Activated naive CD8-positive, alpha-beta T cell treated with anti-CD3 and anti-CD28 coated beads, Interleukin-2, amount 50 U/mL, for 16 hours (primary cell): Measurements from ENCODE around the gene ANKMY1.

Experiments used
- DNase-seq: peaks from one replicate; pipeline ENCODE4 v3.0.0-alpha.2; 2020; ENCODE audit warnings: low read depth, low spot score

Gene ANKMY1

DNA sequence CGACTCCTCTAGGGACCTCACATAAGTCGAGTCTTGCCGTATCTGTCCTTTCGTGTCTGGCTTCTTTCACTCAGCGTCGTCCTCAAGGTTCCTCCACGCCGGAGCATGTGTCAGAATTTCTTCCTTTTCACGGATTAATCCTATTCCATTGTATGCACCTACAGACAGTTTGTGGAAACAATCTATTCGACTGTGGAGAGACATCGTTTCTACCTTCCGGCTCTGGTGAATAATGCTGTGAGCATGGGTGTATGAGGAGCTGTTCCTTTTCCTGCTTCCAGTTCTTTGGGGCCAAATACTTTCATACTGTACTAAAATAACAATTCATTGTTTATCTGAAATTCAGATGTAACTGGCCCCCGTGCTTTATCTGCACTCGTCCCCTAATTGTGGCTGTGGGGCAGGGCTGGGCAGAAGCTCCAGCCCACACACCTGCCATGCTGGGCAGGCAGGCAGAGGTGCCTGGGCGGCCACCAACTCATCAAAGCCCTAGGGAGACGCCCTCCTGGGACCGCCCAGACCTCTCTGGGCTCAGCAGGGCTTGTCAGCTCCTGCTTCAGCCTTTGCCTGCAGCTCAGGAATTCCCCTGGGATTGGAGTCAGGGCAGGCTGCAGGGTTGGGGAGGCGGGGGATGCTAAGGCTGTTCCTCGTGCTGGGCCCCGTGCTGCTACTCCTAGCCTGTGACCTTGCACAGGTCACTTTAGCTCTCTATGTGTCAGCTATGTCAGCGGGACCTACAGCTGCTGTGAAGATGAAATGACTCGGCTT lies 107.8 kb downstream of the ANKMY1 start:
- no peak for DNase-seq

DNA sequence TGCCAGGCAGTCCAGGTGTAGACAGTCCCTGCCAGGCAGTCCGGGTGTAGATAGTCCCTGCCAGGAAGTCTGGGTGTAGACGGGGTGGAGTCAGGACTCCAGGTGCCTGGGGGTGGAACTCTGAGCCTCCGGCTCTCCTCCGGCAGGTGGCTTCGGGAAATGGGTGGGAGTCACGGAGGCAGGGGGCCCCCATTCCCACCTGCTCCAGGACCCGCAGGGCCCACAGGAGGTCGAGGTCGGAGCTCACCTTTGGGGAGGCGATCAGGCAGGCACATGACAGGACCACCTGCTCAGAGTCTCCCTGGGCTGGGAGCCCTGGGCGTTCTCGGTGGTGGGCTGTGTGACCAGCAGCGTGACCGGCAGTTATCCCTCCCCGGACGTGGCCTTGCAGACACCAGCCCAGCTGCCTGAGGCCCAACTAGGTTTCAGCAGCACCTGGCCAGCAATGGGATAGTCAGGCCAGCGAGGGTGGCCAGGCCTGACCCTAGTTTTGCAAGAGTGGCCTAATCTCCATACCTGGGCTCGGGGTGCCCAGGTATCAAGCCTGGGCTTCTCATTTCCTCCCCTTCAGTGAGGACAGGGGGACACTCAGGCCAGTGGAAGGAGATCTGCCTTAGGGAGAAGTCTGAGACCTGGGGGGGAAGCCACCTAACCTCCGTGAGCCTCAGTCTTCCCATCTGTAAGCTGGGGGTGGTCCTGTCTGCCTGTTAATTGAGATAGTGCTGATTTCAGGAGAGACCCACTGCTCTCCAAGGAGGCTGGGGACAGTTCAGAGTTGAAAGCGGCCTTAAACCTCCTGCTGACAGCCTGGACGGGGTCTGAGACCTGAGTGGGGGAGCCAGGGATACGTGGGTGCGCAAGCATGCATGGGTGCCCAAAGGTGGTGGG lies 109.2 kb downstream of the ANKMY1 start:
- no peak for DNase-seq

DNA sequence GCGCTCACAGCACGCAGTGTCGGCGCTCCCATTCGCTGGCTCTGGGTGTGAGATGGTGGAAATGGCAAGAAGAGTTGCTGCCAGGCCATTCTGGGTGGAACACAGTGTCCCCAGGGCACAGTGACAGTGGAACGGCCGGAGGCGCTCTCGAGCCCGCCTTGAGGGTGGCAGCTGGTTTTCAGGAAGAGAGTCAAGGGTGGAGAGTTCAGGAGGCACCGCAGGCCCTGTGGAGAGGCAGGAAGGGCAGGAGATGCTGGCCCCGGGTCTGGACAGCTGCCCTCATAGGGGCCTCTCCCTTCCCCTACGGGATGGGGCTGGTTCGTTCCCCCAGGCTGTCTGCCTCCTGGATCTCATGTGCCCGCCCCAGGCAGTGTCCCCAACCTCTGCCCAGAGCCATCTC lies 109.9 kb downstream of the ANKMY1 start:
- no peak for DNase-seq

- no peak for DNase-seq
Observed at GRCh38 chr2:240447331-240447730, 110.5 kb downstream of the ANKMY1 start.

GRCh38 chr2:240446664-240447175 lies 111.1 kb downstream of the ANKMY1 start:
- DNase-seq, result no peak

DNA sequence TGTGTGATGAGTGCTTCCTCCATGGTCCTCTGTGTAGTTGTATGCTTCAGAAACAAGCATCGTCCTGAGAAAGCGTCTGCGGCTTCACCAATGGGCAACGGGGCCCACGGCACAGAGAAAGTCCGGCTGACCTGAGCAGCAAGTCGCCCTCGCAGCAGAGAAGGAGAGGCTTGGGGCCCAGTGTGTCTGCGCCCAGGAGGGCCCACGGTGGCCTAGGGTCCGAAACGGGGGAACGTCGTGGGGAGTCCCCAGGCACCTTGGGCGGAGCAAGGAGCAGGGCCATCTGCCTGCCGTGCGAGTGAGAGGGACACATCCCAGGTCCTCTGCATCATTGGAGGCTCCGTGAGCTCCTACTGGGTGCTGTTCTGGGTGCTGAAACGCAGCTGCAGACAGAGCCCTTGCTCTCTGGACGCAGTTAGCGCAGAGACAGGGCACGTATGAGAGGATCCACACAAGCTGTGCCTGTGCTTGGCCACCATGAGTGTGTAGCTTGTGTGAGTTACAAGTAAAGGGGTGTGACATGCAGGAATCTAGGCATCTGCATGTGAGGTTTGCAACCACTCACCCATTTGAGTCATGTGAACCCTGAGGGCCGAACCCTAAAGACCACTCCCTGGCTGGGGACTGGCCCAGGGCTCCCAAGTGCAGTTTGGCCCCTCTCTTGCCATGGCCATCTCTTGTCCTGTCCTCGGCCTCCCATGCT lies 111.7 kb downstream of the ANKMY1 start:
- DNase-seq, result no peak

DNA sequence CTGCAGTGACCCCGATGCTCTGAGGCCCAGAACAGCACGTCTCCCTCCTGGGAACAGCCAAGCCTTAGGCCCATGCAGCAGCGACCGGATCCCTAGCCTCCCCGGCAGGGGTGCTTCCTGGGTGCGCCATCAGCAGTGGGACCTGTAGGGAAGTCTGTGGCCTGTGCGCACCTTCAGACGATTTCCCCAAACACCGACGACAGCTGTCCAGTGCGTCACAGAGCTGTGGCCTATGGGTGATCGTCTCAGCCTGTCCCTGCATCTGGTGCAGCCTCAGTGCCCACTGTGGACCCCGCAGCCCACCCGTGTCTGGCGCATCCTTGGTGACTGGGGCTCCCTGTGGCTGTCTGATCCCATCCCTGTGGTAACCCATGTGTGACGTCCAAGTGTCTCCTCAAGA lies 113.3 kb downstream of the ANKMY1 start:
- no peak for DNase-seq

DNA sequence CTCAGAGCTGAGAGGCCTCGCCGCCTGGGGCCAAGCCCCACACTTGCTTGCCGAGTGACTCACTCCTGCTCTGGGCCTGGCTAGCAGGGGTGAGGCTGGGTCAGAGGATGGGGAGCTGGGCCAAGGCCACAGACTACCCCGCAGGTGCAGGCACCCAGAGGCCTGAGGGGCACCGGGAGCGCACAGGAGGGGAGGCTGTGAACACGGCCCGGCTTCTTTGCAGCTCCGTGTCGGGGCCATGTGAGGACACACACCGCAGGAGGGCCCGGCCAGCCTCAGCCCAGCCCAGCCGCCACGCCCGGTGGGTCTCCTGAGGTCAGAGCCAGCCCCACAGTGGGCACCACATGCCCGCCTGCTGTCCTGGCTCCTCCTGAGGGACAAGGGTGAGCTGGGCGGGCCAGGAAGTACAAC lies 113.9 kb downstream of the ANKMY1 start:
- no peak for DNase-seq

GRCh38 chr2:240442891-240443715 lies 114.7 kb downstream of the ANKMY1 start:
- DNase-seq, result no peak

DNA sequence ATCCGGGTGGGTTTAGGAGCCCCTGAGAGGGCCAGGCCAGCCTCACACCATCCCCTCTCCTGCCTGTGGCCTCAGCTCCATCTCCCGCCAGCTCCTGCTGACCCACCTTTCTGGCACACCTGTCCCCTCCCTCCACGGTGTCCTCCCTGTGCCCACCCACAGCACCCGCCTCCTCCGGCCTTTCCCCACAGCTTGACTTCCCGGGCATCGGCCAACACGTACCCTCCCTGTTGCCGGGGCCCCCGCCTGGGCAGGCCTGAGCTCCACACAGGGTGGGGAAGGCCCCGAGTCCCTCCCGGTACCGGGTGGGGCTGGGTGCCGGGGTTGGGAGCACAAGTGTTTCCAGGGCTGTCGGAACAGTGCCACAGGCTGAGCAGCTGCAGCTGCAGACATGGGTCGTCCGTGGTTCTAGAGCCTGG lies 115.8 kb downstream of the ANKMY1 start:
- no peak for DNase-seq

DNA sequence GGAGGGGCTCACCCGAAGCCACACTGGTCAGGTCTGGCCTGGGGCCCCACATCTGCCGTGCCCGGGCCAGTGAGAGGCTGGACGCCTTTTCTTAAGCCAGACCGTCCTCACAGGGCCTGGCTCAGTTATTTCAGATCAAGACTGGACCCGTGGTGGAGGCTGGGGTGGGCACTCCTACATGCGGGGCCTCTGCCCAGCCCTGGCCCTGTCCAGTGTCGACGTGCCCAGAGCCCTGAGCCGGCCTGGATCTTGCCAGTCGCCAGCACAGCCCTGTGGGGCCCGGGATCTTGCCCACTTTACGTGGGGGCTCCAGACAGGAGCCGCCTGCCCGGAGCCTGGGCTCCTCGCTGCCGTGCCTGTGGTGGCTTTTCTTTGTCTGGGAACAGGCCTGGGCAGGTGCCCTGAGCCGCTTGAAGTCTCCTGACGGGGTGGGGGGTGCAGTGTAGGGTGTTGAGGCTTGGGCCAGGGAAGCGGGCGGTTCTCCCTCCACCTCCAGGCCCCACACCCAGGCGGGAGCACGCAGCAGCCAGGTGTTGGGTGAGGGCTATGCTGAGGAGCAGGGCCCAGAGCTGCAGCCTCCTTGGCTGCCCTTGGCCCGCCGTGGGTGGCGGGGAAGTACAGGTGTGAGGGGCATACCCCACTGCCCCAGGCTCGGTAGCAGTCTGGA lies 116.3 kb downstream of the ANKMY1 start:
- no peak for DNase-seq

GRCh38 chr2:240440704-240441320 lies 117.0 kb downstream of the ANKMY1 start:
- no peak for DNase-seq

DNA sequence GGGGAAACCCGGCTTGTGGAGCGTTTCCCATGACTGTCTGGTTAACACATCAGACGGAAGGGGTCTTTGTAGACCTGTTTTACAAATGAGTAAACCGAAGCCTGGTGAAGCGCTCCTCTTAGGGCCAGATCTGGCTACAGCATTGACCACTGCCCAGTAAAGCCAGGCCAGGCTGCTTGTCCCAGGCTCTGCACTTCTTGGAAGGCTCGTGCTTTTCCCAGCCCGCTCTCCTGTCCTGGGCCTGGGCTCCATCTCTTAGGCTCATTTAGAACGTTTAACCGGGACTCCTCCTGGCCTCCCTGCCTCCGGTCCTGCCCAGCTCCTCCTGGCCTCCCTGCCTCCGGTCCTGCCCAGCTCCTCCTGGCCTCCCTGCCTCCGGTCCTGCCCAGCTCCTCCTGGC lies 117.5 kb downstream of the ANKMY1 start:
- DNase-seq, result no peak

DNA sequence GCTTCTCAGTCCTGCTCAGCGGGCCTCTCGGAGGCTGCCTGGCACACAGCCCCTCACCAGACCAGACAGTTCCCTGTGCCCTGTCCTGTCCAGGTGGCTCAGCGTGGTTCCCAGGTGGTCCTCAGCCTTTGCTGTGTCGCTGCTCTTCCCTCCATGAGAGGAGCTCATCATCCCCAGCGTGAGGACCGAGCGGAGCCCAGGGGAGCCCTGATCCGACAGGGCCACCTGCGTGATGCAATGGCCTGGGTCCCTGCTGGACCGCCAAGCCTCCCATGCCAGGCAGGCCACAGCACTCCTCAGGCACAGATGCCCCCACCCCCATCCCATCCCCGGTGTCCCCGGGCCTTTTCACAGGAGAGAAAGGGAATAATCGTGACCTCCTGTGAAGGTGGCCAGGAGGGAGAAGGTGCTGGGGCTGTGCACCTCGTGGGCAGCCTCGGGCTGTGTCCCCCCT lies 118.1 kb downstream of the ANKMY1 start:
- DNase-seq, result no peak

DNA sequence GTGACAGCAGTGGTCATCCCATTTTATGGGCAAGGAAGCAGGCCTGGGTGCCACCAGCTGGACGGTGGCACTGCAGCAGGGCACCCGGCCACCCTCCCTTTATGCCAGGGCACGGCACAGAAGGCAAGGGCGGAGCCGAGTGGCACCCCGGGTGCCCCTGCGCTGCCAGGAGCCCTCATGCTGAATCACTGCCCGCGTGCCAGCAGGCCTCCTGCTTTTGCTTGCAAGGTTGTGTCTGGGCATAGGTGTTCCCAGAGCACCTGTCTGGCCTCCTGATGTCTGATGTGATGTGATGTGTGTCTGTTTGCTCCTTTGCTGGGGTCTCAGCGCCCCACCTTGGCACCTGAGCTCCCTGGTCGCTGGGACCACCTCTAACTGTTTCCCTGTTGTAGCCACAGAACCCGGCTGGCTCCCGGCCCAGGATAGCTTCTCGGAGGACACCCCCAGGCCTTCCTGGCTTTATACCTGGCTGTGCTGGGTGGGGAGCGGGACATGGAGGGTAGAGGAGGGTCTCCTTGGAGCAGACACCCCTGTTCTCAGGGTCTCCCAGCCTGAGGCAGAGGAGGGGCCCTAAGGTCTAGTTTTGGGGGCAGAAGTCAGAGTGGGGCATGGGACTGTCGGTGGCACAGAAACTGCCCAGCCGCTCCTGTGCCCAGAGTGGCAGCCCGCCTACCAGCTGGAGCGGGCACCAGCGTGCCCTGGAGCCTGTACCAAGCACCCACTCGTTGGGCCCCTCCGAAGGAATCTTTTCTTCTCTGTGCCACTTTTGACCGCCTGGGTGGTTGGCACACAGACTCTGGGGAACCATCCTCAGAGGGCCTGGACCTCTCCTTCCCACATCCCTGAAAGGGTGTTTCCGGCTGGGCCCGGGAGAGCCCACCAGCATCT lies 118.7 kb downstream of the ANKMY1 start:
- DNase-seq, result no peak

GRCh38 chr2:240437861-240438809 lies 119.7 kb downstream of the ANKMY1 start:
- peak; percentile 31 for DNase-seq

DNA sequence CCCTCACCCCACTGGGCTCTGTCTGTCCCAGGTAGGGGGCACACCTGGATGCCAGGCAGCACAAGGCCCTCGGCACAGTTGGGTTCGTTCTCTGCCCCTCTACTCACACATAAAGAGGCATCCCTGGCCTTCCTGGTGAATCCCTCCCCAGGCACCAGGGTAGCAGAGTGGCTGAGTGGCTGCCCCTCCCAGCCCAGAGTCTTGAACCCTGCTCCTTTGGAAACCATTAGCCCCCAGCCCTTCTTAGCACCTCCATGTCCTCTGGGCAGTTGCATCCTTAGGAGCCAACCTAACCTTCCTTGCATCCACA lies 120.3 kb downstream of the ANKMY1 start:
- no peak for DNase-seq
